ENCODE measurements around the gene MIA3. TPM values are rescaled to one million over a fixed set of nuclear protein-coding genes. Genes with fewer than 3 reads are reported as not detected.

MIA3 gene
- total and polyA plus RNA-seq, 4 donors: 20.7 to 69.3 (median 41.6) TPM

- no peak for TF ChIP-seq CTCF (IDR thresholded peaks at IDR 0.05; ENCODE audit: control extremely low read depth, extremely low read depth)
- Histone ChIP-seq H3K27me3 (ENCODE audit: control insufficient read depth in 3 of 3, insufficient read depth in 3 of 3, low read length in 2 of 3) (no peaks in the 10 kb centered on the region), H3K9ac (ENCODE audit: insufficient read depth in 1 of 2, low read length in 2 of 2) (no peak overlapping the region), H3K4me3 (no peak overlapping the region), H3K9me3 (ENCODE audit: control insufficient read depth in 4 of 4, insufficient read depth in 3 of 4, low read length in 3 of 4) (no peaks in the 10 kb centered on the region), H3K36me3 (ENCODE audit: control insufficient read depth in 4 of 4, insufficient read depth in 4 of 4, low read length in 4 of 4) (peaks cover 3 to 14% (median 12%) of the 10 kb centered on the region in 4 donors), H3K27ac (ENCODE audit: low read depth in 1 of 2, low read length in 1 of 2) (no peak overlapping the region), H3K4me1 (ENCODE audit: control insufficient read depth in 5 of 5, insufficient read depth in 5 of 5, low read length in 5 of 5) (peaks cover 0 to 5% (median 0%) of the 10 kb centered on the region in 5 donors)
- DNase-seq: no peak
- 84 to 91% methylated on average over 3 of the region's 3 CpGs for WGBS, 2 donors
- no peak for ATAC-seq (ENCODE audit: insufficient read depth, low FRiP score)
Observed at GRCh38 chr1:222579316-222579715, 38.6 kb upstream of the MIA3 start.

- H3K9me3 ChIP-seq (ENCODE audit: control insufficient read depth in 4 of 4, insufficient read depth in 3 of 4, low read length in 3 of 4): no peaks in the 10 kb centered on the region
- ATAC-seq (ENCODE audit: insufficient read depth, low FRiP score) (no peak), DNase-seq (no peak)
- no peak for TF ChIP-seq CTCF (IDR thresholded peaks at IDR 0.05; ENCODE audit: control extremely low read depth, extremely low read depth)
- no peak overlapping the region for H3K4me3 ChIP-seq
- peaks cover 0 to 5% (median 0%) of the 10 kb centered on the region in 5 donors for H3K4me1 ChIP-seq (ENCODE audit: control insufficient read depth in 5 of 5, insufficient read depth in 5 of 5, low read length in 5 of 5)
- H3K27ac ChIP-seq (ENCODE audit: low read depth in 1 of 2, low read length in 1 of 2): no peak overlapping the region
- H3K27me3 ChIP-seq (ENCODE audit: control insufficient read depth in 3 of 3, insufficient read depth in 3 of 3, low read length in 2 of 3): no peaks in the 10 kb centered on the region
- peaks cover 0 to 16% (median 9%) of the 10 kb centered on the region in 4 donors for H3K36me3 ChIP-seq (ENCODE audit: control insufficient read depth in 4 of 4, insufficient read depth in 4 of 4, low read length in 4 of 4)
- 84 to 89% methylated on average over 4 of the region's 4 CpGs for WGBS, 2 donors
- no peak overlapping the region for H3K9ac ChIP-seq (ENCODE audit: insufficient read depth in 1 of 2, low read length in 2 of 2)
Observed at GRCh38 chr1:222582099-222582774, 35.7 kb upstream of the MIA3 start.

- DNase-seq (no peak), ATAC-seq (ENCODE audit: insufficient read depth, low FRiP score) (no peak)
- peaks cover 0 to 16% (median 9%) of the 10 kb centered on the region in 4 donors for H3K36me3 ChIP-seq (ENCODE audit: control insufficient read depth in 4 of 4, insufficient read depth in 4 of 4, low read length in 4 of 4)
- H3K4me1 ChIP-seq (ENCODE audit: control insufficient read depth in 5 of 5, insufficient read depth in 5 of 5, low read length in 5 of 5): peaks cover 0 to 5% (median 0%) of the 10 kb centered on the region in 5 donors
- WGBS, 2 donors: 26 to 69% methylated on average over 5 of the region's 5 CpGs
- H3K9me3 ChIP-seq (ENCODE audit: control insufficient read depth in 4 of 4, insufficient read depth in 3 of 4, low read length in 3 of 4): no peaks in the 10 kb centered on the region
- TF ChIP-seq CTCF (IDR thresholded peaks at IDR 0.05; ENCODE audit: control extremely low read depth, extremely low read depth): no peak
- no peaks in the 10 kb centered on the region for H3K27me3 ChIP-seq (ENCODE audit: control insufficient read depth in 3 of 3, insufficient read depth in 3 of 3, low read length in 2 of 3)
- H3K4me3 ChIP-seq: no peak overlapping the region
- H3K9ac ChIP-seq (ENCODE audit: insufficient read depth in 1 of 2, low read length in 2 of 2): no peak overlapping the region
- H3K27ac ChIP-seq (ENCODE audit: low read depth in 1 of 2, low read length in 1 of 2): no peak overlapping the region
Observed at GRCh38 chr1:222583079-222583478, 34.8 kb upstream of the MIA3 start.
